Measurements from ENCODE around the gene FBXW5.

DNA sequence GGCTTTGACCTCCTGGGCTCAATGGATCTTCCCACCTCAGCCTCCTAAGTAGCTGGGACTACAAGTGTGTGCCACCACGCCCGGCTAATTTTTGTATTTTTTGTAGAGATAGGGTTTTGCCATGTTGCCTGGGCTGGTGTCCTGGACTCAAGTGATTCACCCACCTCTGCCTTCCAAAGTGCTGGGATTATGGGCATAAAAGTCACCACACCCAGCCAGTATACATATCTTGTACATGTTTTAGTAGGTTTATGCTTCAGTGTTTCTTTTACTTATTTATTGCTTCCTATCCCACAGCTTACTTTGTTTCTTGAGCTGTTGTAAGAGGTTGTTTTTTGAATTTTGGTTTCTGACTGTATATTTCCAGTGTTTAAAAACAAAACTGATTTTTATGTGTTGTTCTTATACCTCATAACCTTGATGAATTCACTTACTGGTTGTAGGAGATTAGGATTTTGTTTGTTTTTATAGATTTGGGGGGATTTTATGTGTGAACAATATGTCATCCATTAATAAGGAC, 12.9 kb downstream of the FBXW5 start:
- TF ChIP-seq POLR2A (IDR thresholded peaks at IDR 0.05; ENCODE audit: borderline replicate concordance, extremely low read depth, insufficient read depth, insufficient read length) (no peak), POLR2AphosphoS5 (IDR thresholded peaks at IDR 0.05; ENCODE audit: low read depth, low read length) (no peak), EZH2 (IDR thresholded peaks at IDR 0.05) (no peak), REST (IDR thresholded peaks at IDR 0.05; ENCODE audit: low read depth) (no peak), EZH2phosphoT487 (IDR thresholded peaks at IDR 0.05; ENCODE audit: borderline replicate concordance) (no peak), EGR1 (IDR thresholded peaks at IDR 0.05; ENCODE audit: low read depth) (no peak), SP1 (IDR thresholded peaks at IDR 0.05; ENCODE audit: low read depth) (no peak)
- TF ChIP-seq, protein P1, sequence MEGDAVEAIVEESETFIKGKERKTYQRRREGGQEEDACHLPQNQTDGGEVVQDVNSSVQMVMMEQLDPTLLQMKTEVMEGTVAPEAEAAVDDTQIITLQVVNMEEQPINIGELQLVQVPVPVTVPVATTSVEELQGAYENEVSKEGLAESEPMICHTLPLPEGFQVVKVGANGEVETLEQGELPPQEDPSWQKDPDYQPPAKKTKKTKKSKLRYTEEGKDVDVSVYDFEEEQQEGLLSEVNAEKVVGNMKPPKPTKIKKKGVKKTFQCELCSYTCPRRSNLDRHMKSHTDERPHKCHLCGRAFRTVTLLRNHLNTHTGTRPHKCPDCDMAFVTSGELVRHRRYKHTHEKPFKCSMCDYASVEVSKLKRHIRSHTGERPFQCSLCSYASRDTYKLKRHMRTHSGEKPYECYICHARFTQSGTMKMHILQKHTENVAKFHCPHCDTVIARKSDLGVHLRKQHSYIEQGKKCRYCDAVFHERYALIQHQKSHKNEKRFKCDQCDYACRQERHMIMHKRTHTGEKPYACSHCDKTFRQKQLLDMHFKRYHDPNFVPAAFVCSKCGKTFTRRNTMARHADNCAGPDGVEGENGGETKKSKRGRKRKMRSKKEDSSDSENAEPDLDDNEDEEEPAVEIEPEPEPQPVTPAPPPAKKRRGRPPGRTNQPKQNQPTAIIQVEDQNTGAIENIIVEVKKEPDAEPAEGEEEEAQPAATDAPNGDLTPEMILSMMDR (IDR thresholded peaks at IDR 0.05 in 2 of 3, conservative IDR thresholded peaks at IDR 0.05 in 1 of 3; ENCODE audit: borderline replicate concordance in 1 of 3, insufficient read depth in 1 of 3, low read depth in 2 of 3, low read length in 2 of 3) = no peak

All from HCT116 (cell line).